ENCODE results near the gene RAB3C.

GRCh38 chr5:58753446-58753845 lies 170.6 kb downstream of the RAB3C start:
- TF ChIP-seq POLR2AphosphoS5 (IDR thresholded peaks at IDR 0.05; ENCODE audit: borderline replicate concordance, low read depth, low read length) (no peak), EZH2 (IDR thresholded peaks at IDR 0.05) (no peak)

Data from SK-N-MC (cell line).